ENCODE data around the gene GRIP1.

GRIP1 gene

GRCh38 chr12:66638666-66639065 is 40.2 kb downstream of the GRIP1 start:
- no peak overlapping the region for H3K4me3 Mint-ChIP-seq
- H3K27me3 Mint-ChIP-seq (ENCODE audit: low read depth): no peaks in the 10 kb centered on the region
- peaks cover 63% of the 10 kb centered on the region for H3K4me1 Mint-ChIP-seq
- H3K36me3 Mint-ChIP-seq (ENCODE audit: low read depth): no peaks in the 10 kb centered on the region
- TF ChIP-seq, protein P1, sequence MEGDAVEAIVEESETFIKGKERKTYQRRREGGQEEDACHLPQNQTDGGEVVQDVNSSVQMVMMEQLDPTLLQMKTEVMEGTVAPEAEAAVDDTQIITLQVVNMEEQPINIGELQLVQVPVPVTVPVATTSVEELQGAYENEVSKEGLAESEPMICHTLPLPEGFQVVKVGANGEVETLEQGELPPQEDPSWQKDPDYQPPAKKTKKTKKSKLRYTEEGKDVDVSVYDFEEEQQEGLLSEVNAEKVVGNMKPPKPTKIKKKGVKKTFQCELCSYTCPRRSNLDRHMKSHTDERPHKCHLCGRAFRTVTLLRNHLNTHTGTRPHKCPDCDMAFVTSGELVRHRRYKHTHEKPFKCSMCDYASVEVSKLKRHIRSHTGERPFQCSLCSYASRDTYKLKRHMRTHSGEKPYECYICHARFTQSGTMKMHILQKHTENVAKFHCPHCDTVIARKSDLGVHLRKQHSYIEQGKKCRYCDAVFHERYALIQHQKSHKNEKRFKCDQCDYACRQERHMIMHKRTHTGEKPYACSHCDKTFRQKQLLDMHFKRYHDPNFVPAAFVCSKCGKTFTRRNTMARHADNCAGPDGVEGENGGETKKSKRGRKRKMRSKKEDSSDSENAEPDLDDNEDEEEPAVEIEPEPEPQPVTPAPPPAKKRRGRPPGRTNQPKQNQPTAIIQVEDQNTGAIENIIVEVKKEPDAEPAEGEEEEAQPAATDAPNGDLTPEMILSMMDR (IDR thresholded peaks at IDR 0.05; ENCODE audit: unreplicated experiment in 3 of 3): no peak
- H3K27ac Mint-ChIP-seq: peak overlapping the region; percentile 66 to 80 (median 71)
- no peaks in the 10 kb centered on the region for H3K9me3 Mint-ChIP-seq

GRCh38 chr12:66637699-66638301 is 41.1 kb downstream of the GRIP1 start:
- H3K9me3 Mint-ChIP-seq: no peaks in the 10 kb centered on the region
- H3K36me3 Mint-ChIP-seq (ENCODE audit: low read depth): no peaks in the 10 kb centered on the region
- H3K4me1 Mint-ChIP-seq: peaks cover 67% of the 10 kb centered on the region
- peak overlapping the region; percentile 66 to 80 (median 71) for H3K27ac Mint-ChIP-seq
- no peaks in the 10 kb centered on the region for H3K27me3 Mint-ChIP-seq (ENCODE audit: low read depth)
- H3K4me3 Mint-ChIP-seq: peak overlapping the region in 1 of 3 experiments; percentile 1
- TF ChIP-seq, protein P1 (IDR thresholded peaks at IDR 0.05; ENCODE audit: unreplicated experiment in 3 of 3): no peak

GRCh38 chr12:66636771-66637170 is 42.1 kb downstream of the GRIP1 start:
- no peaks in the 10 kb centered on the region for H3K27me3 Mint-ChIP-seq (ENCODE audit: low read depth)
- H3K36me3 Mint-ChIP-seq (ENCODE audit: low read depth): no peaks in the 10 kb centered on the region
- no peak overlapping the region for H3K4me3 Mint-ChIP-seq
- peaks cover 67% of the 10 kb centered on the region for H3K4me1 Mint-ChIP-seq
- TF ChIP-seq, protein P1 (IDR thresholded peaks at IDR 0.05; ENCODE audit: unreplicated experiment in 3 of 3): no peak
- H3K9me3 Mint-ChIP-seq: no peaks in the 10 kb centered on the region
- peak overlapping the region; percentile 2 to 62 (median 54) for H3K27ac Mint-ChIP-seq

GRCh38 chr12:66633676-66634075 is 45.2 kb downstream of the GRIP1 start:
- peak overlapping the region; percentile 1 to 71 (median 66) for H3K27ac Mint-ChIP-seq
- no peaks in the 10 kb centered on the region for H3K36me3 Mint-ChIP-seq (ENCODE audit: low read depth)
- TF ChIP-seq, protein P1 (IDR thresholded peaks at IDR 0.05; ENCODE audit: unreplicated experiment in 3 of 3): no peak
- no peak overlapping the region for H3K4me3 Mint-ChIP-seq
- peaks cover 49% of the 10 kb centered on the region for H3K4me1 Mint-ChIP-seq
- H3K9me3 Mint-ChIP-seq: no peaks in the 10 kb centered on the region
- H3K27me3 Mint-ChIP-seq (ENCODE audit: low read depth): no peaks in the 10 kb centered on the region

GRCh38 chr12:66629138-66629870 is 49.6 kb downstream of the GRIP1 start:
- H3K27ac Mint-ChIP-seq: peak overlapping the region; percentile 57 to 83 (median 78)
- H3K4me3 Mint-ChIP-seq: no peak overlapping the region
- H3K9me3 Mint-ChIP-seq: no peaks in the 10 kb centered on the region
- TF ChIP-seq, protein P1 (IDR thresholded peaks at IDR 0.05; ENCODE audit: unreplicated experiment in 3 of 3): no peak
- H3K36me3 Mint-ChIP-seq (ENCODE audit: low read depth): no peaks in the 10 kb centered on the region
- H3K4me1 Mint-ChIP-seq: peaks cover 30% of the 10 kb centered on the region
- H3K27me3 Mint-ChIP-seq (ENCODE audit: low read depth): no peaks in the 10 kb centered on the region

GRCh38 chr12:66627988-66628317 is 50.9 kb downstream of the GRIP1 start:
- no peaks in the 10 kb centered on the region for H3K27me3 Mint-ChIP-seq (ENCODE audit: low read depth)
- H3K4me1 Mint-ChIP-seq: peaks cover 21% of the 10 kb centered on the region
- no peaks in the 10 kb centered on the region for H3K9me3 Mint-ChIP-seq
- H3K27ac Mint-ChIP-seq: peak overlapping the region in 2 of 3 experiments; percentile 78 to 83
- TF ChIP-seq, protein P1 (IDR thresholded peaks at IDR 0.05; ENCODE audit: unreplicated experiment in 3 of 3): no peak
- H3K36me3 Mint-ChIP-seq (ENCODE audit: low read depth): no peaks in the 10 kb centered on the region
- no peak overlapping the region for H3K4me3 Mint-ChIP-seq

All from nephron (organoid).